ENCODE data around the gene TENM3. TPM values are rescaled to one million over a fixed set of nuclear protein-coding genes. Genes with fewer than 3 reads are reported as not detected.
"Not testable (repeated sequence)": the region's sequence is repeated elsewhere in the genome, so short reads cannot be mapped to it uniquely, and the experiment has no call there.

TENM3 gene
- 44.9 TPM for total RNA-seq

DNA sequence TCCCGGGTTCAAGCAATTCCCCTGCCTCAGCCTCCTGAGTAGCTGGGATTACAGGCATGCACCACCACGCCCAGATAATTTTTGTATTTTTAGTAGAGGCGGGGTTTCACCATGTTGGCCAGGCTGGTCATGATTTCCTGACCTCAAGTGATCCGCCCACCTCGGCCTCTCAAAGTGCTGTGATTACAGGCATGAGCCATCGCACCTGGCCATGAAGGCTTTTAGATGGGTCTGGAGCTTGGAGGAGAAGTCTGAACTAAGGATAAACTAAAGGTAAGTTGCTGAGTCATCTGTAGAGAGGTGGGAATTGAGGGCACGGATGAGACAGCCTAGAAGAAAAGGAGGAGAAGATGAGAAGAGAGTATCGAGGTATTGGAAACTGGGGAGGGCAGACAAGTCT is at the start of gene TENM3:
Gene TENM3 (plus strand): TSS at position 199 of the 400 bp plus-strand sequence. CDS start 80,619 bp downstream, outside the sequence.
- not testable (repeated sequence) for DNase-seq

GRCh38 chr4:182194091-182194824 is 48.9 kb upstream of the TENM3 start:
- DNase-seq, result no peak

- DNase-seq, result no peak
Observed at GRCh38 chr4:182197611-182198010, 45.6 kb upstream of the TENM3 start.

- no peak for DNase-seq
Observed at GRCh38 chr4:182201871-182202270, 41.3 kb upstream of the TENM3 start.

DNA sequence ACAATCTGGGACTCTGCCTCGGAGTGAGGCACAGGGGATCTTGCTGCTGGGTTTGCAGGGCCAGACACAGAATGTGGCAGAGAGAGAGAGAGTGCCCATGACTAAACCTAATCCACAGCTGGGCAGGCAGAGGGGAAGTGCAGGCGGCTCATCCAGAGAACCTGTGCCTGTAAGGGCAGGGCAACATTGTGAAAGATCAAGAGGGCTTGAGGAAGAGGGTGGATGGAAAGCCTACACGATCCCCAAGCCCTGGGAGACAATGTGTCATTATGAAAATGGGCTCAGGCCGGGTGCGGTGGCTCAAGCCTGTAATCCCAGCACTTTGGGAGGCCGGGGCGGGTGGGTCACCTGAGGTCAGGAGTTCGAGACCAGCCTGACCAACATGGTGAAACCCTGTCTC is 40.6 kb upstream of the TENM3 start:
- no peak for DNase-seq

- no peak for DNase-seq
Observed at GRCh38 chr4:182203872-182204411, 39.3 kb upstream of the TENM3 start.

GRCh38 chr4:182205306-182205705 is 37.9 kb upstream of the TENM3 start:
- no peak for DNase-seq

GRCh38 chr4:182206266-182206665 is 36.9 kb upstream of the TENM3 start:
- DNase-seq, result no peak

- no peak for DNase-seq
Observed at GRCh38 chr4:182206916-182207315, 36.3 kb upstream of the TENM3 start.

GRCh38 chr4:182207830-182208396 is 35.3 kb upstream of the TENM3 start:
- no peak for DNase-seq

- DNase-seq, result no peak
Observed at GRCh38 chr4:182208526-182209050, 34.6 kb upstream of the TENM3 start.

DNA sequence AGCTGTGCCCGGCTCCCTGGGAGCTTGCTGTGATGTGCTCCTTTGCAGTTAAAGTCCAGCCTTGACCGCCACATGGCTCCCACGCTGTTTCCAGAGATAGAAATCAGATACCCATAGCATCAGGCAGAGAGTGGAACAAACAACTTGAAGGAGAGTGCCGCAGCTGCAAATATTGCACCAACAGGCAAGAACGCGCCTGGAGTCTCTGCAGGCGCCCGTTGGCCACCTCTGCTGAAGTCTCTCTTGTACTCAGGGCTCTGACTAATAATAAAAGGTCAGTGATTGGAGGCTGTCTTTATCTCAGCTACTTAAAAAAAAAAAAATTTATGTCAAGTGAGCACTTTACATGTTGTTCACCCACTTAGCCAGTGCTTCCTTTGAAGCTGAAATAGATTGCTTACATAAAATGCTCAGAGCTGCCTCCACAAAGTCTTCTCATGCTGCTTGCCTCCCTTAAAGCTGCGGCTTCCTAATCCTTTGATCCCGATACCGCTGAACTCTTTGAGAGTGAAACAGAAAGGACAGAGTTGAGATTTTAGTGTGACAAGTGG is 30.9 kb upstream of the TENM3 start:
- no peak for DNase-seq

DNA sequence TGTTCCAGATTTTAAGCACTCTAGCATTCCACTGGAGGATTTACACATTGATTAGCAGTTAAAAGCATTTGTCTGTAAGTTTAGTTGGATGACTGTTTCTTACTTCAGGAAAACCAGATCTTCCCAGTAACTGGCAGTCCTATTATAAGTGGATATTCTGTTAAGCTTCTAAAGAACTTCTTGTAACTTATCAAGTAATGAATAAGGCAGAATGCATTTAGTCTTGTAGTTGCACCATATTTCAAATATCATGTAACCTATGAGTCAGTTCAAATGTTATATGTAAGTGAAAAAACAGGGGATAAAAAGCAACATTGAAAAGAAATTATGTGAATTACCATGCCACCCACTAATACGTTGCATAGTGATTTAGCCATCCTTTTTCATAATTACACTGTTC is 30.2 kb upstream of the TENM3 start:
- no peak for DNase-seq

DNA sequence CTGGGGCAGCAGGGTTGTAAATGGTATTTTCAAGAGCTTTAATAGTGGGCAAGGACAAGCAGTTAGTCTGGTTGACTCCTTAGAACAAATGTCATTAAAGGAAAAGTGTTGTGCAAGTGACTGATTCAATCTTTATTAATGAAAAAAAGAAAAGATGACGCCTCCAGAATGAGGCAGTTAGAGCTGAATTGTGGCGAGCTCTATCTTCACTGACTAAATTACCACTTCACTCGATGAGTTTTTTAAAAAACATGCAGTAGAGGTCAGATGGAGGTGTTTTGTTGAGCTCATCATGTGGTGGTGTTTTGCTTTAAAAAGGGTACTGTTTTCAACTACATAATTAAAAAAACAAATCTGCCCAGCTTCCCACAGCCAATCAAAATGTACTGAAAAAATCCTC is 28.1 kb upstream of the TENM3 start:
- DNase-seq, result no peak

DNA sequence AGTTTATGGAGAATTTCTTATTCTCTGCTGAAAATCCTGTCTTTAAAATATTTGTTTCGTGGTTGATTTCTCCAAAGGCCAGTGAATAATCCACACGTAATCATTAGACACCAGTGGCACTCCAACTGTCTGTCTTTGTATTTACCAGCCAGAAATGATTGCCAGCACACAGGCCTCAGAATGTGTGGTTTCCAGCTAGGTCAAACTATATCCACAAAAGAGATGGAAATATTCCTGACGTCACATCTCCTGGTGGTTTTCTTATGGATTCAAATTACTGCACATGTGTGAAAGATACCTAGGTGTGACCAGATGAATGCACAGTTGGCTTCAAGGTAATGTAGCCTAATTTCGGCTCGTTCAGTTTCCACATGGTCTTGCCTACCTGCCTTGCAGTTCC is 27.2 kb upstream of the TENM3 start:
- DNase-seq, result no peak

DNA sequence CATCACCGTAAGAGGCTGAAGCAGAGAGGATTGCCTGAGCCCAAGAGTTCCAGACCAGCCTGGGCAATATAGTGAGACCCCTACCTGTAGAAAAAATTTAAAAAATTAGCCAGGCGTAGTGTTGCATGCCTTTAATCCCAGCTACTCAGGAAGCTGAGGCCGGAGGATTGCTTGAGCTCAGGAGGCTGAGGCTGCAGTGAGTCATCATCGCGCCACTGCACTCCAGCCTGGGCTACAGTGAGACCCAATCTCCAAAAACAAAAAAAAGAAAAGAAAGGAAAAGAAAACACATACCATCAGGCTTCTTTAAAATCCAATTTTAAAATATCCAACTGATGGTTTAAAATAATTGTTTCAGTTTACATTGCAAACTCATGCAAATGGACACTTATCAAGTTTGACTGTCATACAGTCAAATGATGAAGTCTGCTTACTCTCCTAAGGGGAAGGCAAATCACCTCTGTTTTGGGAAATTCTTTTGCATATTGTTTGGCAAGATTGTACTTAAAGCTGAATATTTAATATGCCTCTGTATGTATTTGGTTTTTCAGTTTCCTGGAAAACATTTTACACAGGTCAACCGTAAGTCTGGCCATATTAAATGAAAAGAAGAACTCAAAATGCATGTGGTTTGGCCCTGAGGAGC is 23.7 kb upstream of the TENM3 start:
- DNase-seq, result no peak

DNA sequence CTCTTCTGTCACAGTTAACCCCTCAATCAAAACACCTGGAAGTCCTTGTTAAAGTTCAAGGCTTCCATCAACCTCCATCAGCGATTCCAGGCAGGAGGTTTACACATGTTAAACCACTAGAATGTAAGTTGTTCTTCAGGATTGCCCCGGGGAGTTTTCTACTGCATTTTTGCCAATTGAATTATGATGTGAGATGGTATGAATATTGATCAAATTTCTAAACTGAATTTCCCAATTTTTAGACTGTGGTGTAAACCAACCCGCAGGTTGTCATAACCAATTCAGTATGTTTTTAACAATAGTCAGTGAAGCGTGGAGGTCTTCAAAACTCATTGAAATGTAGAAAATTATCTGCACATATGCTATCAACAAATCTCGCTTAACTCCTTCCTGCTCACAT is 21.2 kb upstream of the TENM3 start:
- DNase-seq, result no peak

DNA sequence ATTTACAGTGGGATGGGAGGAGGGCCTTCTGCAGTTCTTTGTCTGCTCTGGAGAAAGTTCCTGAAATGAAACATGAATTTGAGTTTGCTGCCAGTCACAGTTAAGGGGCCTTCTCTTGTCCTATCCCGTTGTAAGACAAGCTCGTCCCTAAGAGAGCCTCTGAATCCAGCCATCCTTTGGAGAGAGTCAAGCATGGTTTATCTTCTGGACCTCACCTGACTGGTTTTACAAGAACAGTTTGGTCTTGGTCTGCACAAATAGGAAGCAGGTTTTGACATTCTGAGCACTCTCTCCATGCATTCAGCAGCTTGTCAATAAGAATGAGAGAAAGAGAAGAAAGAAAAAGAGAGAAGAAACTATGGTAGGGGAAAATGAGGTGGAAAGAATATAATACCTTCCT is 20.4 kb upstream of the TENM3 start:
- DNase-seq, result no peak

- DNase-seq, result no peak
Observed at GRCh38 chr4:182223708-182224107, 19.5 kb upstream of the TENM3 start.

GRCh38 chr4:182224192-182224850 is 18.9 kb upstream of the TENM3 start:
- DNase-seq, result no peak

DNA sequence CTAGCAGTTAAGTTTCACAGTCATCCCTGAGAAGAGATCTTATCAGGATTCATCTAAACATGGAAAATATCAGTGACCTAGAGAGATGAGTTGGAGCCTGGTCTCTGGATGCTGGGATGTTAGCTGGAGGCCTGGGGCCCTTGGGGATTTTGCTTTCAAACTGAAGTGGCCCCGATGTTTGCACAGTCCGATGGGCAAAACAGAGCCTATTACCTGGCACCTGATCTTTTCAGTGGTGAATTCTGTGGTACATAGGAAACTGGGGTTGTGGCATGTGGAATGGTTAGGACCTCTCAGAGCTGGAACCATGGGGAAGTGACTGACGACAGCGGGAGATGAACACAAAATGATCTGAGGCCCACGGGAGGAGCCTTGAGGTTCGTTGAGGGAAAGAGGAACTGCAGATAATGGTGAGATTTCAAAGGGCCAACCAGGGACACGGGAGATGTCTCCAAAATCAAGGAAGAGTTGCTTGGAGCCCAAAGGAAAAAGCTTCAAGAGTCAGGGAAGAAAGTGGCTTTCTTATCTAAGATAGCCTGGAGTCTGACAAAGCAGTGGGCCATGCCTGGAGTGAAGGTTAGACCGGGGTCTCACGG is 17.8 kb upstream of the TENM3 start:
- no peak for DNase-seq

DNA sequence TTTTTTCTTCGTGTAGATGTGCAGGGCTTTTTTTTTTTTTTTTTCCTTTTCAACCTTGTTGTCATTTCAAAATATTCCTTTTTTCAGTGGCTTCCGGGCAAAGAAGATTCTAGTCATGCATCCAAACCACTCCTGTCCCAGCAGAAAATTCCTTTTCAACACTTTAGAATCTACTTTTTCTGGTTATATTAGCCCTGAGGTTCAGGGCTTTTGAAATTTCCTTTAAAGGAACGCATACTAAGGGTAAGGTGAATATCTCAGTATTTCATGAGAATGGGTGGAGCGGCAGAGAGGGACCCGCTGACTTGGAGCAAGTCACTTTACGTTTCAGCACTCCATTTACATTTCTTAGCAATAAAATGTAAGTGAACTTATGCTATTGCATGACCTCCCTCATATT is 15.6 kb upstream of the TENM3 start:
- no peak for DNase-seq

Data from occipital lobe (tissue), 2 donors.